ENCODE measurements around the gene DYTN.
"Not testable (repeated sequence)": the region's sequence is repeated elsewhere in the genome, so short reads cannot be mapped to it uniquely, and the experiment has no call there.

DYTN gene

DNA sequence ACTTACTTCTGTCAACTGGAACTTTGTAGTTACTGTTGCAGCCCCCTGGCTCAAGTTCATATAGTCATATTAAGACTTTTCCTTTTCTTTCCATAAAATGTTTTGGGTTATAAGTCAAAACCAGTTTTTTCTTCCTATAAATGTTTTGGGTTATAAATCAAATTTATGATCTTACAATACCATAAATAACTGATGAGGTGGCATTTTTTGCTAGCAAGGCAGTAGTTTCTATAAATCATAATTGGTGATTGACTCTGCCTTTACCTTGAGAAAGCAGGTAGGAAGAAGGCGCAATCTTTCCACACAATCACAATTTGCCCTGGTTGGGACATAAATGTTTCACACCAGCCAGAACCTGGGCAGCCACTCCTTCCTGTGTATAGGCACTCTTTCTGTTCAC is 5.1 kb upstream of the DYTN start:
- Histone ChIP-seq H3K4me3 (ENCODE audit: low read length) (no peak overlapping the region), H3K27me3 (ENCODE audit: control insufficient read depth, insufficient read depth, low read length) (no peaks in the 10 kb centered on the region), H3K36me3 (ENCODE audit: control insufficient read depth, insufficient read depth, low read length) (no peaks in the 10 kb centered on the region), H3K9ac (ENCODE audit: low read length) (no peak overlapping the region), H3K4me1 (ENCODE audit: control insufficient read depth, insufficient read depth, low read length) (no peaks in the 10 kb centered on the region), H3K27ac (ENCODE audit: low read depth, low read length) (no peak overlapping the region)

DNA sequence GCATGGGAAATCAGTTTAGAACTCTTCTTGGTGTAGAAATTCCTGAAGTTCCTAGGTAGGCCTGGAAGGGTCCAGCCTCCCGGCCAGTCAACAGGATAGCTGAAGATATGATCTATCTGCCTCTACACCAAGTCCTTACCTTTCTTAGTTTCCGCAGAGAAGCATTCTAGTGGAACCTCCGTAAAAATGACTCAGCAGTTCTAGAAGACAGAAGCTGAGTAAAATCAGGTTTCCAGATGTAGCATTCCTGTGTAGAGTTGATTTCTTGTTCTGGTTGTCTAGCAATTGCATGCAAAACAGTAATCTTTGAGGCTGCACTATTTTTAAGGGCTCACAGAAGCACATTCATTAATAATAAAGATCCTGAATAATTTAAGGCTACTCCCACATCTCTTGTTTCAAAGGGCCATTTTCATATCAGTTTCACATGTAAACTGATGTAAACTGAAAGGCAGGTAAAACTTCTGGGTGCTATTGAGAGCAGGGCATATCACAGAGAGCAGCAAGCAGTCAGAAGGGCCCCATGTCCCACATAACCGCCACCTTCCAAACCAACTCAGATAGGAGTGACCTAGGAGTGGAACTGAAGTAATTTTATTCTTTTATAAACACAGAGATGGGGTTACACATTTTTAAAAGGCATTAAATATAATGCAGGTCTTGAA is 3.2 kb upstream of the DYTN start:
- H3K27me3 ChIP-seq (ENCODE audit: control insufficient read depth, insufficient read depth, low read length): no peaks in the 10 kb centered on the region
- H3K36me3 ChIP-seq (ENCODE audit: control insufficient read depth, insufficient read depth, low read length): no peaks in the 10 kb centered on the region
- H3K4me3 ChIP-seq (ENCODE audit: low read length): no peak overlapping the region
- H3K4me1 ChIP-seq (ENCODE audit: control insufficient read depth, insufficient read depth, low read length): no peaks in the 10 kb centered on the region
- H3K27ac ChIP-seq (ENCODE audit: low read depth, low read length): no peak overlapping the region
- H3K9ac ChIP-seq (ENCODE audit: low read length): no peak overlapping the region

DNA sequence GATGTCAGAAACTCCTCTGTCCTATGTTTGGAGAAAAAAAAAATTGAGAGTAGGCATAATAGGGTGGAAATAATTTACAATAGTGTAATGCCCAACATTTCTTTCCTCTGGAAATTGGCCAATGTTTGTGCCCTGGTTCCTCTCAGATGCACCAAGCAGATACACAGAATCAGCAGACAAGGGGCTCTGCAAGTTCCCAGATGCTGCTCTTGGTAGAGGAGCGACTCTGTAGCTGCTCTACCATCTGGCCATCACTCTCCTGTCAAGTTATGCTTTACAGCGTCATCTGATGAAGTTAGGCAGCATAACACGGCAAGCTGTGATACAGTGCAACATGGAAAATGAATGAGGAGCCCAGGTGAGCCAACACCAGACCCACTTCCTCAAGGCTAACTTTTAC is 1.6 kb downstream of the DYTN start:
- no peak overlapping the region for H3K27ac ChIP-seq (ENCODE audit: low read depth, low read length)
- no peak overlapping the region for H3K9ac ChIP-seq (ENCODE audit: low read length)
- H3K36me3 ChIP-seq (ENCODE audit: control insufficient read depth, insufficient read depth, low read length): no peaks in the 10 kb centered on the region
- no peak overlapping the region for H3K4me3 ChIP-seq (ENCODE audit: low read length)
- no peaks in the 10 kb centered on the region for H3K4me1 ChIP-seq (ENCODE audit: control insufficient read depth, insufficient read depth, low read length)
- no peaks in the 10 kb centered on the region for H3K27me3 ChIP-seq (ENCODE audit: control insufficient read depth, insufficient read depth, low read length)

DNA sequence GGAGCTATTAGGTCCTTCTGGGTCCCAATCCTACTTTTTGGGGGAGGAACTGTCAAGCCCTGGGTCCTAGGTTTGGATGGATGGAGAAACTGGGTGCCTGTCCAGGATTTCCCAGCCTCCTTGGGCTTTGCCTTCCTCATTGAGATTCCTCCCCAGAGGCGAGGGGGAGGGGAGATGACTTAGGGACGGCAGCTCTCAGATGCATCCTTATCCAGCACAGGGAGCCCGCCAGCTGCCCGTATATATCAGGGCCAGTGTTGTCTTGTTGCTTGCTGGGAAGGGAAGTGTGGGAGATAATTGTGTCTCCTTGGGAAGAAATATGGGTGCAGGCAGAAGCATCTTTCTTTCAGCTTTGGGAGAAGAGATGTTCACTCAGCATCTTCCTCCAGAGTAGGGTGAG is 3.0 kb downstream of the DYTN start:
- H3K4me3 ChIP-seq (ENCODE audit: low read length); H3K4me1 ChIP-seq (ENCODE audit: control insufficient read depth, insufficient read depth, low read length); H3K9ac ChIP-seq (ENCODE audit: low read length); H3K27ac ChIP-seq (ENCODE audit: low read depth, low read length); H3K36me3 ChIP-seq (ENCODE audit: control insufficient read depth, insufficient read depth, low read length); H3K27me3 ChIP-seq (ENCODE audit: control insufficient read depth, insufficient read depth, low read length): not testable (repeated sequence)

DNA sequence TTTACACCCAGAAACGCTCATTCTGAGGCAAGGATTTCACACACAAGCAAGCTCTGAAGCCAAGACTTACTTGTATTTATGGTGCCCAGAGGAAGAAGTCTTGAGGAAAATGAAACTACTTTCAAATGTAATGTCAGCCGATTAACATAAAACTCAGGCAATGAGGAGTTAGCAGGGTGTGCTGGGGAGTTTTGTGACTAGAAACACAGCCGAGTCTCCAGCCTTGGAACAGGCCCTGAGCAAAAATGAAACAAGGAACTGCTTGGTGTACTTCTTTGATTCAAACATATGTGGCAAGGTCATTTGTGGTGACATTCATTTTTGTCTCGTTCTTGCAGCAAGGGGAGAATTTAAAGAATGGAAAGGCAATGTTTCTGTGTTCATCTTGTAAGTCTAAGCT is 4.5 kb downstream of the DYTN start:
- Histone ChIP-seq H3K4me1 (ENCODE audit: control insufficient read depth, insufficient read depth, low read length) (no peaks in the 10 kb centered on the region), H3K9ac (ENCODE audit: low read length) (no peak overlapping the region), H3K4me3 (ENCODE audit: low read length) (no peak overlapping the region), H3K27me3 (ENCODE audit: control insufficient read depth, insufficient read depth, low read length) (no peaks in the 10 kb centered on the region), H3K36me3 (ENCODE audit: control insufficient read depth, insufficient read depth, low read length) (no peaks in the 10 kb centered on the region), H3K27ac (ENCODE audit: low read depth, low read length) (no peak overlapping the region)

DNA sequence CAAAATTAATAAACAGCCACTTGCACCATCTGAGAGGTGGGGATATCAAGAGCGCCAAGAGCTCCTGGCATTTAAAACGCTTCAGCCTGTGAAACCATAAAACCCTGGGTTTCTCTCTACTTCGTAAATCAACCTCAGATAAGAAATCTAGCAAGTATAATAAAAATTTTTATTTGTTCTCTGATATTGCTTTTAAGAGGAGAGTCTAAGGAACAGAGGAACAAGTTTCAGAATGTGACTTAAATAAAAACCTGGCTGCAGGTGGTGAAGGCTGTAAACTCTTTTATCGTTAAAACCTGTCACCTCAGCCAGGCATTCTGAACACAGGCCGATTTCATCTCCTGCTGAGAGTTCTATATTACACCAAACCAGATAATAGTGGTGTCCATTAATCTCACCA is 9.9 kb downstream of the DYTN start:
- Histone ChIP-seq H3K4me1 (ENCODE audit: control insufficient read depth, insufficient read depth, low read length) (no peaks in the 10 kb centered on the region), H3K36me3 (ENCODE audit: control insufficient read depth, insufficient read depth, low read length) (no peaks in the 10 kb centered on the region), H3K27me3 (ENCODE audit: control insufficient read depth, insufficient read depth, low read length) (no peaks in the 10 kb centered on the region), H3K4me3 (ENCODE audit: low read length) (no peak overlapping the region), H3K27ac (ENCODE audit: low read depth, low read length) (no peak overlapping the region), H3K9ac (ENCODE audit: low read length) (no peak overlapping the region)

DNA sequence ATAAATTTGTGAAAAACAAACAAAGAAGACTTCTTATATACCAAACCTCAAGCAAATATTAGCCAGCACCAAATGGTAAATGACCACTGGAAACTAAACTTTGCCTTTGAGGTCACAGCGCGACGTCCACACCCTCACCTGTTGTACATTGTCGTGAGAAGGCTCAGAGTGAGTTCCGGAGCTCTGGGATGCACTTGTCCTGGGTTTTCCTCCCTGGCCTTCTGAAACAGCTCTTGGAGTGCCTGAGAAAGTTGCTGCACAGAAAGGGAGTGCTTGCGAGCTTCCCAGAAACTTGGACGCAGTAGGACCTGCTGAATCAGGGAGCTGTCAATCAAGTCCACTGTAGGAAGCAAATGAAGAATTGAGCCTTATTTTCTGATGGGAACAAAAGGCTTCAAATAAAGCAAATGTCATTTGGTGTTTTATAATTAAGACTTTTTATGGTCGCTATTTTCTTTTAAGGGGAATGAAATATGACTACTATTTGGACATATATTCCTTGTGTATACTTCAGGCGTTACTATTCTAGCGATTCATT is 11.0 kb downstream of the DYTN start:
- Histone ChIP-seq H3K27me3 (ENCODE audit: control insufficient read depth, insufficient read depth, low read length) (no peaks in the 10 kb centered on the region), H3K27ac (ENCODE audit: low read depth, low read length) (no peak overlapping the region), H3K36me3 (ENCODE audit: control insufficient read depth, insufficient read depth, low read length) (no peaks in the 10 kb centered on the region), H3K9ac (ENCODE audit: low read length) (no peak overlapping the region), H3K4me3 (ENCODE audit: low read length) (no peak overlapping the region), H3K4me1 (ENCODE audit: control insufficient read depth, insufficient read depth, low read length) (no peaks in the 10 kb centered on the region)

DNA sequence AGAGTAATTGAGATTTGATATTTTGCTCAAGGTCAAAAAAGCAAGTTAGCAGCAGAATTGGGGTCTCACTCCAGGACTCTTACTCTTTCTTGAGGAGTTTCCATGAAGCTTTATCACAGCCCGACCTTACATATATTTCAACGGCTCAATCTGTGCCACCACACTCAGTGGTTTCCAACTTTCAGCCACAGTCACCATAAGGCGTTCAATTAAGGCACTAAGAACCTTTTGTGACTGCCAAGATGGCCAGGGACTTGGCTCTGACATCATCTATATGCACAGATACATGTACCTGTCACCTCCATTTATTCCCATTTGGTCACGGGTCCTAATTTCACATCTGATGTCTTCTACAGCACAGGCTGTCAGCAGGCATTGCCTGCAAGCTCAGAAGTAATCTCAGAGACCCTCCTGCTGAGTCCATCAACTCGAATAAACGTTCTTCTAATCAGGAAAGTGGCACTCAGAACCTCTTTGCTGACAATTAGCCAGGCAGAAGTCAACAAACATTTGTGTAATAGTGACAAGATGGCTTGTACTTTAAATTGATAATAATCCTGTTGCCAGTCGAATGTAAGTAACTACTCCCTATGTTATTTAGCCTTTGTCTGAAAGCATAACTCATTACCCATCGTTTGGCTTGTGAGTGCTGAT is 16.1 kb downstream of the DYTN start:
- Histone ChIP-seq H3K4me3 (ENCODE audit: low read length) (no peak overlapping the region), H3K9ac (ENCODE audit: low read length) (no peak overlapping the region), H3K27me3 (ENCODE audit: control insufficient read depth, insufficient read depth, low read length) (no peaks in the 10 kb centered on the region), H3K4me1 (ENCODE audit: control insufficient read depth, insufficient read depth, low read length) (no peaks in the 10 kb centered on the region), H3K27ac (ENCODE audit: low read depth, low read length) (no peak overlapping the region), H3K36me3 (ENCODE audit: control insufficient read depth, insufficient read depth, low read length) (no peaks in the 10 kb centered on the region)

DNA sequence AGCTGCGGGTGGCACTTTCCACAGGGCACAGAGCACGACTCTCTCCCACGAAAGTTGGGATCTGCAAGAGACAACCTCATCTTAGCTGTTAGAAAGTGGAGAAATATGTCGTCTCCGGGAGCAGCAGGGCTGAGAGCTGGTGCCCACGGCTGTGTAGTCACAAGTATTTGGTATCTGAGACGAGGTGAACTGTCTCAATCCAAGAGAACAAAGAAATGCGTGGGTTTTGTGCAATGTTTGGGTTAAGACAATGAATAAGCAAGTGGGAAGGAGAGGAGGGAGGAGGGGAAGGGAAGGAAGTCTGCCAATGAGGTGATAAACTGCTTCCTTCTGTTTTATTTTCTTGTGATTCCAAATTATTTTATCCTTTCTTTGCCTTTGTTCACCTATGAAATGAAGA is 18.0 kb downstream of the DYTN start:
- no peaks in the 10 kb centered on the region for H3K36me3 ChIP-seq (ENCODE audit: control insufficient read depth, insufficient read depth, low read length)
- no peaks in the 10 kb centered on the region for H3K4me1 ChIP-seq (ENCODE audit: control insufficient read depth, insufficient read depth, low read length)
- no peak overlapping the region for H3K27ac ChIP-seq (ENCODE audit: low read depth, low read length)
- no peaks in the 10 kb centered on the region for H3K27me3 ChIP-seq (ENCODE audit: control insufficient read depth, insufficient read depth, low read length)
- H3K9ac ChIP-seq (ENCODE audit: low read length): no peak overlapping the region
- H3K4me3 ChIP-seq (ENCODE audit: low read length): no peak overlapping the region

DNA sequence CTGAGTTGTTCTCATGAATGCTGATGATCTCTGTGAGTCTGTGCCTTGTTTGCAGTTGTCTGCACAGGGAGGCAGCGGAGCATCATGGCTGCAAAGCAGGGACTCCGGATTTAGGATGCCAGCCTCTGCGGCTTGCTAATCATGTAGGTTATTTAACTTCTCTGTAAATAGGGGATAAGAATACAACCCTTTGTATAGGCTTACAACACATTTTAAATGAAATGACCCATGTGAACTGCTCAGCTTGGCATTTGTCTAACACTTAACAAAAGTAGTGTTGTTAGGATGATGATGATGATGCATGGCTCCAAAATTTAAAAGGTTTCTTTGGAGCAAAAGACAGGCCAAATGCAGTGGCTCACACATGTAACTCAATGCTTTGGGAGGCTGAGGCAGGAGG is 19.4 kb downstream of the DYTN start:
- Histone ChIP-seq H3K36me3 (ENCODE audit: control insufficient read depth, insufficient read depth, low read length) (no peaks in the 10 kb centered on the region), H3K4me3 (ENCODE audit: low read length) (no peak overlapping the region), H3K27ac (ENCODE audit: low read depth, low read length) (no peak overlapping the region), H3K9ac (ENCODE audit: low read length) (no peak overlapping the region), H3K27me3 (ENCODE audit: control insufficient read depth, insufficient read depth, low read length) (no peaks in the 10 kb centered on the region), H3K4me1 (ENCODE audit: control insufficient read depth, insufficient read depth, low read length) (no peaks in the 10 kb centered on the region)

DNA sequence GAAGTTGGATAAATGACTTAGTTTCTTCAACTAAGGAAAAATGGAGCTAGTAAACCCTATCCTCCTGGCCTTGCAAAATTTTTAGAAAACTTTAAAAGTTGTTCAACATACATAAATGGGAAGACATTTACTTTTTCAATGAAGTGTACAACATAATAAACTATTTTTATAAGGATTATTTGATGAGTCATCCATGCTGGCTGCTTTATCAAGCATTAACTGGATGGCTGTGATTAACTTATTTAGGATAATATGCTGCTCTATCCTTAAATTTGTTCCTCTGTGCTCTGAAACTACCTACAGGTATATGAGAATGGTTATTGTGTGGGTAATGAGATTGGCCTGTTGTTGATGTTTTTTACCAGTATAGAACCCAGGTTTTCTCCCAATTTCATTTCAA is 21.3 kb downstream of the DYTN start:
- Histone ChIP-seq H3K4me3 (ENCODE audit: low read length) (no peak overlapping the region), H3K4me1 (ENCODE audit: control insufficient read depth, insufficient read depth, low read length) (no peaks in the 10 kb centered on the region), H3K36me3 (ENCODE audit: control insufficient read depth, insufficient read depth, low read length) (no peaks in the 10 kb centered on the region), H3K9ac (ENCODE audit: low read length) (no peak overlapping the region), H3K27me3 (ENCODE audit: control insufficient read depth, insufficient read depth, low read length) (no peaks in the 10 kb centered on the region), H3K27ac (ENCODE audit: low read depth, low read length) (no peak overlapping the region)

DNA sequence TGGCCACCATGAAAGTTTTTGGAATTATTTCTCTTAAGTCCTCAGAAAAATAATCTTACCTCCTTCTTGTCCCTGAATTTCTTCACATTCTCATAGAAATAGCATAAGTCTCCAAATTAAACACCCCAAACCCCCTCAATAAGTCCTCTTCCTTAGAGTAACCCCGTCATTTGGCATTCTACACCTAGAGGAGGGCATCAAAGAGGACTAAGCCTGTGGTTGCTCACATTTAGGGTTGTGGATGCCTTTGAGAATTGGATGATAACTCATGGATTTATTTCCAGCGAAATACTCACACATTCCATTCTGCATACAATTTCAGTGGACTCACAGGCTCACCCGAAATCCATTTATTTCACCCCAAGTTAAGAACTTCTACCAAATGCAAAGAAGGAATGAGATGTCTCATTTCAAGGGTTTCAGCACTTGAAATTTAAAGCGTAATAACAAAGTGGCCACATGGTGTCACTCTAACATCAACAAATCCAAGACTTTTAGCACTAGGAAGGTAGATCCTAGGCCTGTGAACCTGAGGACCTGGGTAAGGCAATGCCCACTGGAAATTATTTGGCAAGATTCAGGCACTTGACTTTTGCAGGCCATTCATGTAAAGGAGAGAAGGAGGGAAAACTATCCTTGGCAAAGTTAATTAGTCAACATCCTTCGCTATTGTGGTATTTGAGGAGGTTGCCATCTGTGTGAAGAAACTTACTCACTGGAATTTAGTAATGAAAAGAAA is 24.6 kb downstream of the DYTN start:
- Histone ChIP-seq H3K4me3 (ENCODE audit: low read length) (no peak overlapping the region), H3K4me1 (ENCODE audit: control insufficient read depth, insufficient read depth, low read length) (no peaks in the 10 kb centered on the region), H3K27me3 (ENCODE audit: control insufficient read depth, insufficient read depth, low read length) (no peaks in the 10 kb centered on the region), H3K36me3 (ENCODE audit: control insufficient read depth, insufficient read depth, low read length) (no peaks in the 10 kb centered on the region), H3K27ac (ENCODE audit: low read depth, low read length) (no peak overlapping the region), H3K9ac (ENCODE audit: low read length) (no peak overlapping the region)

Measured in rectal smooth muscle tissue (tissue), 1 donor.